COLO668 (cell line): ENCODE measurements around the gene TRIM31.
A peak's percentile ranks its signal among the peaks of the same experiment; 100 is the strongest.
"Not testable (repeated sequence)": the region's sequence is repeated elsewhere in the genome, so short reads cannot be mapped to it uniquely, and the experiment has no call there.

Experiments
- DNase-seq: peaks from one replicate; lab custom pipeline; 2025; ENCODE audit not compliant: unreplicated experiment; lab: John Stamatoyannopoulos, UW

Gene TRIM31

DNA sequence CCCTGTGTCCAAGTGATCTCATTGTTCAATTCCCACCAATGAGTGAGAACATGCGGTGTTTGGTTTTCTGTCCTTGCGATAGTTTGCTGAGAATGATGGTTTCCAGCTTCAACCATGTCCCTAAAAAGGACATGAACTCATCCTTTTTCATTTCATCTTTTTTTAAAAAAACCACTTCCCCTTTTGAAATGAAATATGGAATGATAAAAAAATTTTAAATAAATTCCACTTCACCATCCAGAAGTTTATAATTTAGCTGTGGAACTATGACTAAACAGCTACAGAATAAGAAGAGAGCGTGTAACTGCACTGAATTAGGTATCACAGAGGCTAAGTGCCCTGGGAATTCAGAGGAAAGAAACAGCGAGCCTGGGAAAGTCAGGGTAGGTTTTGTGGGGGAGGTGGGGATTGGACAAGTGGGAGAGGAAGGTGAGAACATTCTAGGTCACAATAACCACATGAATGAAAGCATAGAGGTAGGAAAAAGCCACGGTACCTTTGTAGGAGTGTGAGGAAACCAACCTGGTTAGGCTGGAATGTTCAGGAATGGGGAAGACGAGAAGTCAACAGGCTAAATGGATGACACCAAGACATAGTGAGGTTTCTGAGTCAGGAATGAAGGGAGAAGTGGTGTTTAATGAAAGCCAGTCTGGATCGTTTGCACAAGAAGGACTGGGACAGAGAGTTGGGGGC is 37.1 kb upstream of the TRIM31 start:
- DNase-seq = no peak

DNA sequence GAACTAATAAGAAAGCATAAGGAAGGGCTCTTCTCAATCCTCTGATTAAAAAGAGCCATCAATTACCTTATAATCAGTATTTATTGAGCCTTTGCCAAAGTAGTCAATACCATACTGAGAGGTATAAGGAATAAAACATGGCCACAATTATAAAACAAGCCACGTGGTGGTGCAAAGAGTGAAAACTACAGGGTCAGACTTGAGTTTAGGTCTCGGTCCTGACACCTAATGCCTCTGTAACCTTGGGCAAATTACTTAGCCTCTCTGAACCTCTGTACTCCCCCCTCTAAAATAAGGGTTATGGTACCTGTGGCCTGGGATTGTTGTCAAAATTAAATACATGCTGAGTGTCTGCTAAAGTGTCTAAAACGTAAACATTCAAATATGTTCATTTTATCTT is 36.3 kb upstream of the TRIM31 start:
- no peak for DNase-seq

DNA sequence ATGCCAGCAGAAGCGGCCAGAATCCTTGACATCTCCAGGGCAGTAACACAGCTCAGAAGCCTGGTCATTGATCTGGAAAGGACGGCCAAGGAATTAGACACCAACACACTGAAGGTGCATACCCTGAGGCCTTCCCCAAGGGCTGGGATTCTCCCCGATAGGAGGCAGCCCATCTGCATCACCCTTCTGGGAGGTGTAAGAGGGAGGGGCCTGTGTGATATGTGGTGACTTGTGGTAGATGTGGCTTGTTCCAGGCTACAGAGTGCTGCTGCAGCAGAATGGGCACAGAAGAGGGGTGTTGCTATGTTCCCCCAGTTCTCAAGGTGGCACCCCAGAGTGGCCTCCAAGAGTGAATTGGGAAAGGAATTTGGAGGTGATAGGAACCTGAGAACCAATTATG is 34.2 kb upstream of the TRIM31 start:
- DNase-seq = no peak

DNA sequence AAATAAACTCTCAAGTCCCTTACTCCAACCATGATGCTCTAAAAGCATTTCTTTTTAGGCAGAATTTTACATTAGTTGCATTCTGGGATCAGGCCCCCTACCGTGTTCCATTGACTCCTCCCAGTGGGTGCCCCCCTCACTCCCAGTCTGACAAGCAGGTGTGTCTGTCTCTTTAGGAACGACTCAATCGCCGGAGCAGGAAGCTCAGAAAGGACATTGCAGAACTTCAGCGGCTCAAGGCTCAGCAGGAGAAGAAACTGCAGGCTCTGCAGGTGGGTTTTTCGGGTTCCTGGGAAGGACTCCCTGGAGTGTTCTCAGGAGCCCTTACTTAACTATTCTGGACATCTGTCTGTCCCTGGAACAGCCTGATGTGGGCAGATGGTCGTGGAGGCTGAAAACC is 32.9 kb upstream of the TRIM31 start:
- DNase-seq = no peak

DNA sequence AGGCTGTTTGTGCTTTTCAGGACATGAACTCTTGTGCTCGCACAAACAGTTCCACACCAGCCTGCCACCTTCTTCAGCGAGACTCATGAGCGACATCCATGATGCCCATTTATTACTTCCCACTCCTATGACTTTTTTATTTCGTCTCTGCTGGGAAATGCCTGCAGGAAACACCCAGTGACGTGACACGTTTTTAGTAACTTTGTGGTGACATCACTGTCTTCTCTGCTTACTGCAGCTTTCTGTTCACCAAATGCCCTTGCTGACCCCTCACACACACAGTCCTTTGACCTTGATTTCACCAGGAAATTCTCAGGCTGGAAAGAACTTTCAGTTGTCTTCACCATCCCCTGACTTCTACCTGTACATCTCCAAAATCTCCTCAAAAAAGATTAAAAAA is 31.9 kb upstream of the TRIM31 start:
- no peak for DNase-seq

DNA sequence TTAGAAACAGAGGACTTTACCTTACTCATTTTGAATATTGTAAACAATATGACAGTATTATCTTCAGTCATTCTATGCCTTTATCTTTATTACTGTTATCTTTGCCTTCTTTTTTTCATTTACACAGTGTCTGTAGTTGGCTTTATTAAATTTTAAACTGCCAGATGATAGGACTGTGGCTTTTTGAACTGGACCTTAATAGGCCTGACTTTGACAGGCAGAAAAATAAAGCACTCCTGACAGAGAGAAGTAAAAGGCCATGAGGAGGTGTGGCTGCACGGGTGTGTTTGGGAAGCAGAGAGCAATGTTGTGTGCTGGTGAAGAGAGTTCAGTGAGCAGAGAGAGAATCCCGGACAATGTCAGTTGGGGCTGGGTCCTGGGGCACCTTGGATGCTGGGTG is 30.9 kb upstream of the TRIM31 start:
- no peak for DNase-seq

DNA sequence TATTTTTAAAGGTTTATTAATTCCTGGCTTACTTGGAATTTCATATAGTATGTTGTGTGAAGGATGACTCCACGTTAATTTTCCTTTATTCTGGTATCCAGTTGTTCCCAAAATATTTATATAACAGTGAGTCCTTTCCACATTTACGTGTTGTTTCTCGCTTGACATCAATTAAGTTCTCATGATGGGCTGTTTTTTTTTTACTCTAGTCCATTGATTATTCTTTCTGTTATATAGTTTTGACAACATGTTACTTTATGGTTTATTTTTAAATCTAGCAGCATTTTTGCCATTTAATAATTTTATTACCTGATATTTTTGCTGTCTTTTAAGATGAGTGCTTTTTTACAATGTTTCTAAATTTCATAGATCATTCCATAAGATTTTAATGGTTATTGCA is 29.8 kb upstream of the TRIM31 start:
- no peak for DNase-seq

DNA sequence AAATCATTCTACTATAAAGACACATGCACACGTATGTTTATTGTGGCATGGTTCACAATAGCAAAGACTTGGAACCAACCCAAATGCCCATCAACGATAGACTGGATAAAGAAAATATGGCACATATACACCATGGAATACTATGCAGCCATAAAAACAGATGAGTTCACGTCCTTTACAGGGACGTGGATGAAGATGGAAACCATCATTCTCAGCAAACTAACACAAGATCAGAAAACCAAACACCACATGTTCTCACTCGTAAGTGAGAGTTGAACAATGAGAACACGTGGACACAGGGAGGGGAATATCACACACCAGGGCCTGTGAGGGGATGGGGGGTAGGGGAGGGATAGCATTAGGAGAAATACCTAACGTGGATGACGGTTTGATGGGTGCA is 27.4 kb upstream of the TRIM31 start:
- DNase-seq = not testable (repeated sequence)

DNA sequence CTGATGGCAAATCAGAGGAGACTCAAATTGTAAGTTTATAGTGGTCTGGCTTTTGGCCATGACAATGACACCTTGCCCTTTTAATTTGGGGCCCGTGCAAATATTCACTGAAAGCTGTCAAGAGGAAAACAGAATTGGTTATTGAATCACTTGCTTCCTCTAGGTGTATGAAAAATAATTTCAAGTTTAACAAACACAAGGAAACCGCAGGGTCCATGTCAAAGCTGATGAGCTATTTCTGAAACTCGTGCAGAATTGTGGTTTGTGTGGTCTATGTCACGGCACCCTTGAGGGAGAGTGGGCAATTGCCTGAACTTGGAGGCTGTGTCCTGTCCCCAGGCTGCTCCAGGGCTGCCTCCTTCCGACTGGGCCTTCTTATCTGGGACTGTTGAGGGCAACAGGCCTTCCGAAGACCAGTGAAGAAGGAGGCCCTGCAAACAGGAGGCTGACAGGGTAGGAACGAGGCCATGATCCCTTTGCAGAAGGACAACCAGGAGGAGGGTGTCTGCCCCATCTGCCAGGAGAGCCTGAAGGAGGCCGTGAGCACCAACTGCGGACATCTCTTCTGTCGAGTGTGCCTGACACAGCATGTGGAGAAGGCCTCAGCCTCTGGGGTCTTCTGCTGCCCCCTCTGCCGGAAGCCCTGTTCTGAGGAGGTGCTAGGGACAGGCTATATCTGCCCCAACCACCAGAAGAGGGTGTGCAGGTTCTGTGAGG is 23.8 kb upstream of the TRIM31 start:
- no peak for DNase-seq

DNA sequence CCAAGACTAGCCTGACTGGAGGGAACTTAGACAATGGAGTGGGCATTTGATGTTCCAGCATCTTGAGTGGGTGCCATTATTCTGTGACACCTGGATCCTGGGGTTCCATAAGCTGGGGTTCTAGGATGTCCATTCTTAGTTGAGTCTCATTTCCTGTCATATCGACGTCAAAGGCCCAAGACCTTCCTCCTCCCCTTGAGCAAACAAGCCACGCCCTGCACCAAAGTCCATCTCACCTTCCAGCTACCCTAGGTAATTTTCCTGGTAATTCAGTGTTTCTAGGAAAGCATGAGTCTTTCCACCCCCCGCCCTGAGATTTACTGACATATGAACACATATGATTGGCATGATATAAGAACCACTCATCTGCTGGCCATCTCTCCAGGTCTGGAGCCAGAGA is 22.9 kb upstream of the TRIM31 start, which contains the start of gene TRIM40:
Gene TRIM40 (plus strand): TSS at position 384 of the 400 bp plus-strand sequence. CDS start 897 bp downstream, outside the sequence.
- no peak for DNase-seq

DNA sequence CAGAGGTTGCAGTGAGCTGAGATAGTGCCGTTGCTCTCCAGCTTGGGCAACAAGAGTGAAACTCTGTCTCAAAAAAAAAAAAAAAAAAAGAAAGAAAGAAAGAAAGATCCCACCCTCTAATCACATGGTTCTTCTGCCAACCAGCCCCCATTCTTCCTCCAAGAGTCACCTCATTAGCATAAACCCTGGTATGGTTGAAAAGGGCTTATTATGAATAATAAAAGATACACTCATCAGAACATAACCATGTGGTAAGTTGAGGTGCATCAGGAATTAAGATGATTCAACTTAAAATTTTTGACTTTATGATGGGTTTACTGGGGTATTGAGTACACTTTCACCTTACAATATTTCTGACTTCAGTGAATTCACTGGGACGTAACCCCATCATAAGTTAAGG is 22.3 kb upstream of the TRIM31 start:
- no peak for DNase-seq

DNA sequence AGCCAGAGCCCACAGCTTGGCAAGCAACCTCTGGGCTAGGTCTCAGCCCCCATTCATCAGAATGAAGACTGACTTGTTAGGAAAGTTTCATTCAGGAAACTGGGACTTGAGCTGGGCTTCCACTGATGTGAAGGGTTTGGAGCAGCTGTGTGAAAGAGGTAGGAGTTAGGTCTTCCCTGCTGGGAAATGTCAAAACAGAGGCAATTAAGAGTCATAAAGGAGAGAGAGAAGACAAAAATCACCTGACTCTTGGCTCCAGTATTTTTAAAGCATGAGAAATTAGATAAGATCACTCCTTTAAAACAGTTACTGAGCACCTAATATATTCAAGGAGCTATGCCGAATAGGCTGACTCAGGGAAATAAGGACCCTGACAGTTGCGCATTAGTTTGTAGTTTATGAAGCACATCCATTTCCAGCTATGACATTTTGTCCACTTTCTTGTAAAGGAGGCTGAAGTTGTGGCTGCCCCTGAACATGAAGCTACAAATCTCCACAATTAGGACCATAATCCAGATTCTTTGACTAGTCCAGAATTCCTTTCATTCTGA is 19.1 kb upstream of the TRIM31 start:
- no peak for DNase-seq

DNA sequence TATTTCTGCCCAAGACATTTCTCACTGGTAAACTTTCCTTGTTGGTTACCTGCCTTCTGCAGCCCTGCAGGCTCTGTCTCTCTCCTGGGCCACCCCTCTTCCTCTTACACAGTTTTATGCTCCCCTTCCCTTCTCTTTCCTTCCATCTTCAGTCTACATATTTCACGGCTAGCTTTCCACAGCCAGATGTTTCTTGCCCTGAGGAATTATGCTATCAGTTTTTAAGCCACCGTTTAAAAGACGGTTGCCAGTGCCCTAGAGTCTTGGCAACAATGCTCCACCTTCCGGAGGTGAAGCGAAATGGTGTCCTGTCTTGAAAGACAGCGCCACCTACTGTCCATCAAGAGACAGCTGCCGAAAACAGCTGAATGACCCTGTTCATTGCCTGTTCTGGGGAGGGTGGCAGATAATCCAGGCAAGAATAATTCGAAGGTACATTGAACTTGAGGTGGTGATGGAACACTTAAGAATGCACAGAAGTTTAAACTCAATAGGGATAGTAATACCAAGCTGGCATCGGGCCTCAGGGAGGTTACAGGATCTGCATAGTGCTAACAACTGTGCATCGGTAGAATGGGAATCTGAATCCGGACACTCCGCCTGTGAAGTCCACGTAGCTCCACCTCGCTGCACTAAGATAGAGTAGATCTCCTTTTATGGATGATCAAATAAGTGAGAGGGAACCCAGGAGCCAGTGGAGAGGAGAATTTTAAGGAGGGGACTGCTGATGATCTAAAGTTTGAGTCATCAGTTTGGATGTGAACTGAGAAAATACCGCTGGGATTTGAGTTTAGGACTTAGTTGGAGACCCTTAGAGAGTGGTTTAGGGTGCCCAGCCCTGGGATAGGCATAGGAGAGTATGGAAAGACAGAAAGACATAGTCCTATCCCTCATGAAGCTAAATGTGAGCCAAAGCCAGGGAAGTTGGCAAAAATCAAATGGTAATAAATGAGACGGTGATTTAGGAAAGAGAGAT is 18.3 kb upstream of the TRIM31 start:
- peak; percentile 19 for DNase-seq

DNA sequence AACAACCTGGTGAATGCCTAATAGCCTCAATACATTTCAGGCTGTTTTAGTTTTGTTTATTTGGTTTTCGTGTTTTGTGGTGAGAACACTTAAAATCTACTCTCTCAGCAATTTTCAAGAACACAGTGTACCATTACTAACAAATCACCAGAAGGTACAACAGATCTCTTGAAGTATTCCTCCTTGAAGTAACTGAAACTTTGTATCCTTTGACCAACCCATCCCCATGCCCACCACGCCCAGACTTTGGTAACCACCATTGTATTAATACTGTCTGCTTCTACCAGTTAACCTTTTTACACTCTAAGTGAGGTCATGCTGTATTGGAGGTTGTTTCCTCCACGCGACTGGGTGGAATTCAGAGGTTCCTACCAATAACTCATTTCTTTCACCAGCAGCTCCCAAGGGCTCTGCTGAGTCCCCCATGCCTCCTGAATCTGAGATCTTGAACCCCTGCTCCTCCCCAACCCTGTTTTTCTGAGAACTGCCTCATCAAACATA is 17.3 kb upstream of the TRIM31 start:
- DNase-seq = no peak

DNA sequence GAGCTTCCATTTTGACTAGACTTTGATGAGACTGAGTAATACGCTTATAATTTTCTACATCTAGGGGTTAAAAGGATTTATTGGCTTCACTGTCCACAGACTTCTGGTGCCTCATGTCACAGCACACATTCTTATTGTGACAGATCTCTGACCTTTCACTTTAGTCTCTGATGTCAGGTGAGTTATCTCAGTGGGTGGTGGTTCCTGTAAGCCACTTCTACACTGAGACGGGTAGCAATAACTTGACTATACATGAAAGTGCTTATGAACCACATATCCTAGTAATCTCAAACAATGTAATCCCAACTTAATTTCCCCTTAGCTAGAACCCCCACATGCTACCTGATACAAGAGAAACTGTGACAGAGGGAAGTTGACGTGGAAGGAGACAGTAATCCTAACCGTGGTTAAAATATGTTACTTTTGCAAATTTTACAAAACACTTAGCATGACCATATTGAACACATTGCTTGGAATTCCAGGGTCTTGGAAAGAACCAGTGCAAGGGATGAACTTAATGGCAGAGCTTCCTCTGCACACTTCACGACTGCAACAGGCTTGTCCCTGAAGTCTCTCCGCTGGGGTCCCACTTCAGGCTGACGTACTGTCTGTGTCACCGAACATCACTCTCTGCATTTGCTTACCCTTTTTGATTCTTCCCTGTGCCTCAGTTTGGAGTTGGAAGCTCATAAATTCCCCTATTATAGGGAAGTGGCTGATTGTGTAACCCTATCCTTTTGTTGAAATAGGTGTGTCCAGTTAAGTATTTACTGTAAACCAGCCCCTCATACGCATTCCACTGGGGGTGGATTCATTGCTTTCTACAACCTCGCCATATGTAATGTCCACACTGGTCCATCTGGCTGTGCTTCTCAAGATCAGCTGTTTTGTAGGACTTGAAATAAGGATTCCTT is 16.6 kb upstream of the TRIM31 start:
- no peak for DNase-seq

DNA sequence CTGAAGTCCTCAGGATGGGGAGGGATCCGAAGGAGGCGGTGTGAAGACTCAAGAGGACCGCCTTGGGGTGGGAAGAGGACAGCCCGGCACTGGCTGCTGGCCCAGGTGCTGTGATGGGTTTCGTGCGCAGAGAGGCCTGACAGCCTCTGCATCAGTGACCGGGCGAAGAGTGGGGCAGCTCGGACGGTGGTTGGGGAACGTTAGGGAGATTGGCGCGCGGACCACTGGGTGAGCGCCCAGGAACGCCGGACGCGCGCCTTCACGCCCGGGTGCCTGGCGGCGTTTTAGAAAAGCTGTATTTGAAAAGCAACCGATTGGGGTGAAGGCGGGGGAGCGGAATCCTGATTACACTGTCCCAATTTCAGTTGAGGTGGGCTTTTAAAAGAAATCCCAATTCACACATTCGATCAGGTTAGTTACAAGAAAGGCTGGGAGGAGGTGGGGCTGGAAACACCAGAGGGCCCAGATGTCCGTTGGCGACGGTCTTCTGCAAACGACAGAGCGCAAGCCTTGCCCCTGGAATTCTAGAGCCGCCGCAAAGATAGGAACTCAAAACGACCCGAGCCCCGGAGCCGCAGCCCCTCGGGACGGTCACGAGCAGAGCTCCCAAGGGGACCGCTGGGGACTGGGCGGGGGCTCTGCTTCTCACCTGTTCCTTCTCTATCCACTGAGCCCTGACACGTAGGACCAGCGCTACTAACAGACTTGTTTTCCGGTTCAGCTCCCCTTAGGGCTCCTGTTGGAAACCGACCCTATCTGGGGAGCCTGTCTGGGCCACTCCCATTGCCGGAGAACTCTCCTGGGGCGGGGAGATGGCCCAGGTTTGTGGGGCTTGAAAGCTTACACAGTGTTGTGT is 14.6 kb upstream of the TRIM31 start:
- DNase-seq = no peak

DNA sequence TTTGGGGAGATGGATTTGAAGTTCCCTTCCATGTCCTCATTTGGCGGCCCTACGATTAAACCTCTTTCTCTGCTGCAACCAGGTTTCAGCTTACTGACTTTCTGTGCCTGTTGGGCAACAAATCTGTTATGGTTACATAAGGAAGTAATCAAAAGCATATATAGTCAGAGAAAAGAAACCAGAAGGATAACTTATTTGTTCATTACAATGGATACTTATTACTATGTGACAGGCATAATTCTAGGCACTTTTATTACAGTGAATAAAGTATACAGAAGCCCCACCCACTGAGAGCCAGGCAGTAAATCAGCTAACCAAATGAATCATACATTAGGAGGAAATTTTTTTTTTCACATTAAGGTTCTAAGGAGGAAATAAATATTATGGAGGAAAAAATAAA is 9.6 kb upstream of the TRIM31 start:
- no peak for DNase-seq

DNA sequence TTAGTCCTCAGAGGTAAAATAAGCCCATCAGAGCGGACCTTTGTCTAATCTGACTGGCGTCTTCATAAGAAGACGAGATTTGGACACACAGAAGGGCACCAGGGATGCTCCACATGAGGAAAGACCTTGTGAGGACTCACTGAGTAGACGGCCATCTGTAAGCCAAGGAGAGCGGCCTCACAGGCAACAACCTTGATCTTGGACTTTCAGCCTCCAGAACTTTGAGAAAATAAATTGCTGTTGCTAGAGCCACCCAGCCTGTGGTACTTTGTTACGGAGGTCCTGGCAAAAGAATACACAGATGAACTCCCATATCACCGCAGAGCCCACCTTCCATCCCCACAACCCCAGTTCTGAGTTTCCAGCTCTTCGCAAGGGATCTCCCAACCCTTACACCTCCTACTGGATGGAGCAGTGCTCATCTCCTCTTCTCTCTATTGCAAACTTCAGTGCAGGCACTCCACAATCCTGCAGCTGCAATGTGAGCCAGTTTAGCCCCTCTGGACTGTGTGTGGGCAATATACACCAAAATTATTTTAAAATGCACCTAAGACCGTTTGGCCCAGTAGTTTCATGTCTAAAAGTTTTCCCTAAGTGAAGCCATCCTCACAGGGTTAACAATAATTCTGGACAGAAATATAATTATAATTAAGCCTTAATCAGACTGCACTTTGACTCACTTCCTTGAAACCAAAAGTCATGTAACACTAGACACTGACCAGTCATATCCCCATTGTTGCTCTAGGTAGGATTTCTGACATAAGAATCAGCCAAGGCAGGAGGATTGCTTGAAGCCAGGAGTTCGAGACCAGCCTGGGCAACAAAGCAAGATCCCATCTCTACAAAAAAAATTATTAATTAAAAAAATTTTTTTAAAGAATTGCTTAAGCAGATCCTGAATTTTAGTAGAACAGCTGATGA is 8.8 kb upstream of the TRIM31 start:
- DNase-seq = no peak
